GM06990 (cell line): ENCODE data around the gene SRD5A1.

Source experiments
- DNase-seq: peaks from one replicate; pipeline ENCODE4 v3.0.0-alpha.2; 2011; ENCODE audit not compliant: insufficient read length; ENCODE audit errors: extremely low read depth
- H3K27me3 ChIP-seq: replicated peaks from 2 replicates; pipeline ENCODE4 v1.6.0; 2011; ENCODE audit warnings: low read length; ENCODE audit not compliant: control insufficient read depth, insufficient read depth
- H3K36me3 ChIP-seq: 2 replicates; pipeline ENCODE4 v1.5.1; 2011; ENCODE audit warnings: low read length; ENCODE audit not compliant: control insufficient read depth, insufficient read depth
- H3K4me3 ChIP-seq: replicated peaks from 2 replicates; pipeline ENCODE4 v1.5.1; 2011; ENCODE audit warnings: low read depth, mild to moderate bottlenecking, control low read depth, low read length
- CTCF ChIP-seq: IDR thresholded peaks from 2 replicates; pipeline ENCODE4 v1.5.1; 2011; ENCODE audit warnings: low read length, control low read depth, mild to moderate bottlenecking, inconsistent platforms; ENCODE audit not compliant: insufficient read depth, poor library complexity, severe bottlenecking

SRD5A1 gene

GRCh38 chr5:6713274-6714225 lies 80.3 kb downstream of the SRD5A1 start, which contains the start of gene TENT4A:
Gene TENT4A, plus strand, starts transcription at chr5:6713432. Its CDS starts 552 bp downstream, at chr5:6713984.
- Histone ChIP-seq H3K36me3 (peaks cover 4% of the 10 kb centered on the region), H3K4me3 (peak within 1 kb of the TSS; percentile 81), H3K27me3 (no peaks in the 10 kb centered on the region)
- no peak for DNase-seq
- no peak for TF ChIP-seq CTCF

- peak overlapping the region; percentile 67 for H3K4me3 ChIP-seq
- peaks cover 5% of the 10 kb centered on the region for H3K36me3 ChIP-seq
- no peak for TF ChIP-seq CTCF
- H3K27me3 ChIP-seq: no peaks in the 10 kb centered on the region
- peak; percentile 48 for DNase-seq
These were observed 81.2 kb downstream of the SRD5A1 start for GRCh38 chr5:6714226-6715041.

GRCh38 chr5:6715271-6715670 lies 82.0 kb downstream of the SRD5A1 start:
- peak overlapping the region; percentile 67 for H3K4me3 ChIP-seq
- H3K36me3 ChIP-seq: peaks cover 7% of the 10 kb centered on the region
- DNase-seq: no peak

GRCh38 chr5:6715758-6716628 lies 82.8 kb downstream of the SRD5A1 start:
- no peak for DNase-seq
- Histone ChIP-seq H3K4me3 (peak overlapping the region; percentile 67), H3K27me3 (no peaks in the 10 kb centered on the region), H3K36me3 (peaks cover 7% of the 10 kb centered on the region)
- TF ChIP-seq CTCF: no peak

More at GRCh38 chr5:6715271-6715670, 82.0 kb downstream of the SRD5A1 start:
- no peaks in the 10 kb centered on the region for H3K27me3 ChIP-seq
- no peak for TF ChIP-seq CTCF

- H3K4me3 ChIP-seq: peak overlapping the region; percentile 67; the same call in 1 of the 2 replicates
- TF ChIP-seq CTCF: no peak
- no peak for DNase-seq
- H3K27me3 ChIP-seq: no peaks in the 10 kb centered on the region
- peaks cover 7% of the 10 kb centered on the region for H3K36me3 ChIP-seq
These were observed 83.4 kb downstream of the SRD5A1 start for GRCh38 chr5:6716629-6717149.
